GM06990 (cell line): ENCODE results near the gene MAGI1.

Experiments
- DNase-seq: peaks from one replicate; pipeline ENCODE4 v3.0.0-alpha.2; 2011; ENCODE audit not compliant: insufficient read length; ENCODE audit errors: extremely low read depth
- H3K27me3 ChIP-seq: replicated peaks from 2 replicates; pipeline ENCODE4 v1.6.0; 2011; ENCODE audit warnings: low read length; ENCODE audit not compliant: control insufficient read depth, insufficient read depth
- H3K36me3 ChIP-seq: 2 replicates; pipeline ENCODE4 v1.5.1; 2011; ENCODE audit warnings: low read length; ENCODE audit not compliant: control insufficient read depth, insufficient read depth
- H3K4me3 ChIP-seq: replicated peaks from 2 replicates; pipeline ENCODE4 v1.5.1; 2011; ENCODE audit warnings: low read depth, mild to moderate bottlenecking, control low read depth, low read length
- CTCF ChIP-seq: IDR thresholded peaks from 2 replicates; pipeline ENCODE4 v1.5.1; 2011; ENCODE audit warnings: low read length, control low read depth, mild to moderate bottlenecking, inconsistent platforms; ENCODE audit not compliant: insufficient read depth, poor library complexity, severe bottlenecking

MAGI1 gene

DNA sequence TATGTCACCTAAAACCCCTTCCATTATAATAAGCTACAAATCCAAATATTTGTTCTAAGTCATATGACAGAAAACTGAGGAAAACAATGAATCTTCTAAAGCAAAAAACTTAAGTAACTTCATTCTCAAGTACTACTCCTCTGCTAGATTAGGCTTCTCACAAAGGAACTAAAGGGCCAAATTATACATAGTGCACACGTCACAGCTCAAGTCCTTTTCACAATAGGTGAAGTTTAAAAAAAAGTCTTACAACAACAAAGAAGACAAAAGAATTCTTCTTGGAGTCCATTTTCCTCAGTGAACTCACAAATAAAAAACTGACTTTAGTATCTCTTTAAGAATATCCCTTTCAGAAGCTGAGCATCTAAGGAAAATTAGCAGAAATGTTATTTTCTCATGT, 479.9 kb downstream of the MAGI1 start:
- Histone ChIP-seq H3K27me3 (no peaks in the 10 kb centered on the region), H3K36me3 (no peaks in the 10 kb centered on the region)

DNA sequence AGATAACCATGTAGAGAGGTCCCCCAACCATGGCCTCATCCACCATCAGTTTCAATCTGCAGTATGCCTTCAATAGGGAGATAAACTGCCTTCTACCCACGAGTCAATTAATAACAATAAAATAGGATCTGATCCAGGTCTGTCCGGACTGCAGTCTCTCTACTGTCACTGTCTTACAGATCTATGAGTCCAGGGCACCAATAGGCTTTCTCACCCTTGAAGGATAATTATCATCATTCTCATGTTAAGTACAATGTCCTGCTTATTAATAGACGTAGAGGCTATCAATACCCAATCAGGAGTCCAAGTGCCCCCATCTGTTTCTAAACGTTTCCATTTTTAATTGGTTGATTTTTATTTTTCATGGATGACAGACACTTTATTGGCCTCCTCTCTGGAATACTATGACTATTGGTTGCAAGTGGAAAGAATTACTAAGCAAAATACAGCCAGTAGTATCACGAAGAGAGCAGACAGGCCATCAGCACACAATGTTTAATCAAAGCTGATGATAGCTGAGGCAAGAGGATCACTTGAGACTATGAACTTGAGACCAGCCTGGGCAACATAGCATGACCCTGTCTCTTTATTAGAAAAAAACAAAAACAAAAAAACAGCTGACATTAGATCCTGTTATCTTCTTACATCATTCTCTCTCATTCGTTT, 480.7 kb downstream of the MAGI1 start:
- no peak for DNase-seq
- Histone ChIP-seq H3K36me3 (no peaks in the 10 kb centered on the region), H3K27me3 (no peaks in the 10 kb centered on the region), H3K4me3 (no peak overlapping the region)
- TF ChIP-seq CTCF = no peak

More for the DNA sequence above, 479.9 kb downstream of the MAGI1 start:
- no peak overlapping the region for H3K4me3 ChIP-seq
- no peak for TF ChIP-seq CTCF
- DNase-seq = no peak

- DNase-seq = no peak
- no peak for TF ChIP-seq CTCF
These were observed 481.7 kb downstream of the MAGI1 start for GRCh38 chr3:65556934-65557577.

DNA sequence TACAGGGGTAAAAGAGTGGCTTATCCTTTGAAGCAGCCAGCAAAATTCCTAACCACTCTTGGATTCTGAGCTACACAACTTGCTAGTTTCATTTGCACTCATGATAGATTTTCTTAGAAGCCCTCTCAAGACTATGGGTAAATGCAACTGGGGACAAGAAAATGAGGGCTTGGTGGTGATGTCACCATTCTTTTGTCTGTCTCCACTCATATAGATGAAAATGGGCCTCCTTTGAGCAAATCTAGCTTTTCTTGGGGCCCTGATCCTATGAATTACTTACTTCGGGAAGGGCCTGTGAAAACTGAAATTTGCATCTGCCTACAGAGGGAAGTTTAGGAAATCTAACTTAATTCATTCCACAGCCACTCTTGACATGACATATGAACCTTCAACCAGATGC, 486.3 kb downstream of the MAGI1 start:
- DNase-seq = no peak
- no peak overlapping the region for H3K4me3 ChIP-seq
- H3K27me3 ChIP-seq = no peaks in the 10 kb centered on the region
- H3K36me3 ChIP-seq = no peaks in the 10 kb centered on the region
- no peak for TF ChIP-seq CTCF

More at GRCh38 chr3:65556934-65557577, 481.7 kb downstream of the MAGI1 start:
- Histone ChIP-seq H3K4me3 (no peak overlapping the region), H3K27me3 (no peaks in the 10 kb centered on the region), H3K36me3 (no peaks in the 10 kb centered on the region)

DNA sequence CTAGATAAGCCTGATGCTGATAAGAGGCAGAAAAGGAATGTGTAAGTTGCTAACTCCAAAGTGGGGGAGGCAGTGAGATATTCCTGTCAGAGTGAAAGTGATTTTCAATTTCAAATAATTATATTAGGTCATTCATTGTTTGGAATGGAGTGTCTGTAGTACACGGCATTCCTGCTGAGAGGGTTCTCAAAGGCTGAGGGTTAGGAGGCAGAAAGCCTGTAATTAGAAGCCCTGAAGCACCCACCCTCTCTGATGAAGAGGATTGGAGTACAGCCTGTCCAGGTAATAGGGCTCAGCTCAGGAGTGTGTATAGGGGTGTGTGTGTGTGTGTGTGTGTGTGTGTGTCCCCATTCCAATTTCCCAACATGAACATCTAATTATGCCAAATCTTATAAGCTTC, 486.8 kb downstream of the MAGI1 start:
- Histone ChIP-seq H3K36me3 (no peaks in the 10 kb centered on the region), H3K27me3 (no peaks in the 10 kb centered on the region), H3K4me3 (no peak overlapping the region)
- no peak for TF ChIP-seq CTCF
- DNase-seq = no peak
